HG03280 (cell line): Measurements from ENCODE around the gene PPP2R3A.
A peak's percentile ranks its signal among the peaks of the same experiment; 100 is the strongest.
"Not testable (repeated sequence)": the region's sequence is repeated elsewhere in the genome, so short reads cannot be mapped to it uniquely, and the experiment has no call there.

Experiments
- ATAC-seq: cut with Tn5 transposase; IDR thresholded peaks from one replicate; pipeline ENCODE4 v1.9.1; 2021; ENCODE audit warnings: mild to moderate bottlenecking, moderate library complexity; ENCODE audit not compliant: unreplicated experiment

Gene PPP2R3A

GRCh38 chr3:135965506-135966270 lies at the start of gene PPP2R3A:
Gene PPP2R3A, plus strand, starts transcription at chr3:135965728. Its CDS starts 35,771 bp downstream, at chr3:136001499.
- ATAC-seq, result peak; percentile 80

- ATAC-seq, result no peak
Observed at GRCh38 chr3:135916310-135916709, 49.2 kb upstream of the PPP2R3A start.

- no peak for ATAC-seq
Observed at GRCh38 chr3:135917076-135917475, 48.5 kb upstream of the PPP2R3A start.

GRCh38 chr3:135917927-135918597 lies 47.5 kb upstream of the PPP2R3A start:
- ATAC-seq, result no peak

- no peak for ATAC-seq
Observed at GRCh38 chr3:135918600-135918999, 46.9 kb upstream of the PPP2R3A start.

GRCh38 chr3:135920275-135920674 lies 45.3 kb upstream of the PPP2R3A start:
- ATAC-seq, result no peak

- ATAC-seq, result no peak
Observed at GRCh38 chr3:135922903-135923250, 42.7 kb upstream of the PPP2R3A start.

GRCh38 chr3:135924506-135924905 lies 41.0 kb upstream of the PPP2R3A start:
- ATAC-seq, result no peak

GRCh38 chr3:135926664-135927063 lies 38.9 kb upstream of the PPP2R3A start:
- no peak for ATAC-seq

- ATAC-seq, result no peak
Observed at GRCh38 chr3:135927155-135927554, 38.4 kb upstream of the PPP2R3A start.

- no peak for ATAC-seq
Observed at GRCh38 chr3:135929670-135930069, 35.9 kb upstream of the PPP2R3A start.

- ATAC-seq, result no peak
Observed at GRCh38 chr3:135930255-135930654, 35.3 kb upstream of the PPP2R3A start.

- ATAC-seq, result not testable (repeated sequence)
Observed at GRCh38 chr3:135935171-135935570, 30.4 kb upstream of the PPP2R3A start.

- not testable (repeated sequence) for ATAC-seq
Observed at GRCh38 chr3:135937766-135938165, 27.8 kb upstream of the PPP2R3A start.

GRCh38 chr3:135944831-135945230 lies 20.7 kb upstream of the PPP2R3A start:
- no peak for ATAC-seq

- no peak for ATAC-seq
Observed at GRCh38 chr3:135950941-135951340, 14.6 kb upstream of the PPP2R3A start.

GRCh38 chr3:135964160-135964955 lies 1.2 kb upstream of the PPP2R3A start:
- ATAC-seq, result no peak

- no peak for ATAC-seq
Observed at GRCh38 chr3:135965129-135965505, 411 bp upstream of the PPP2R3A start.

- ATAC-seq, result no peak
Observed at GRCh38 chr3:135966271-135966961, 888 bp downstream of the PPP2R3A start.

GRCh38 chr3:135966962-135967274 lies 1.4 kb downstream of the PPP2R3A start:
- no peak for ATAC-seq

- ATAC-seq, result no peak
Observed at GRCh38 chr3:135967867-135968266, 2.3 kb downstream of the PPP2R3A start.
